Fibroblast of skin of right quadriceps (primary cell): ENCODE measurements around the gene LRRTM1.

Experiments used
- DNase-seq: peaks from one replicate; pipeline ENCODE4 v3.0.0-alpha.2; 2013

The LRRTM1 gene

GRCh38 chr2:80303909-80304837, at the start of gene LRRTM1:
Gene LRRTM1 (minus strand): TSS chr2:80304752. CDS start chr2:80303819, 933 bp downstream.
- DNase-seq: peak; percentile 3

GRCh38 chr2:80351231-80351630, 46.7 kb upstream of the LRRTM1 start:
- peak; percentile 57 for DNase-seq

- no peak for DNase-seq
These were observed 44.4 kb upstream of the LRRTM1 start for GRCh38 chr2:80348953-80349352.

- DNase-seq: no peak
These were observed 43.5 kb upstream of the LRRTM1 start for GRCh38 chr2:80348078-80348477.

- no peak for DNase-seq
These were observed 35.5 kb upstream of the LRRTM1 start for GRCh38 chr2:80340022-80340421.

GRCh38 chr2:80338794-80339193, 34.2 kb upstream of the LRRTM1 start:
- no peak for DNase-seq

- no peak for DNase-seq
These were observed 30.9 kb upstream of the LRRTM1 start for GRCh38 chr2:80335411-80335810.

- DNase-seq: no peak
These were observed 29.3 kb upstream of the LRRTM1 start for GRCh38 chr2:80333886-80334285.

- no peak for DNase-seq
These were observed 26.2 kb upstream of the LRRTM1 start for GRCh38 chr2:80330527-80331450.

GRCh38 chr2:80329491-80329890, 24.9 kb upstream of the LRRTM1 start:
- no peak for DNase-seq

- no peak for DNase-seq
These were observed 23.6 kb upstream of the LRRTM1 start for GRCh38 chr2:80328159-80328571.

- no peak for DNase-seq
These were observed 22.3 kb upstream of the LRRTM1 start for GRCh38 chr2:80326861-80327260.

- DNase-seq: peak; percentile 61
These were observed 21.7 kb upstream of the LRRTM1 start for GRCh38 chr2:80326214-80326613.

- no peak for DNase-seq
These were observed 20.0 kb upstream of the LRRTM1 start for GRCh38 chr2:80324525-80324924.

- DNase-seq: peak; percentile 26
These were observed 19.1 kb upstream of the LRRTM1 start for GRCh38 chr2:80323610-80324009.

- DNase-seq: no peak
These were observed 18.4 kb upstream of the LRRTM1 start for GRCh38 chr2:80322958-80323357.

GRCh38 chr2:80322311-80322920, 17.9 kb upstream of the LRRTM1 start:
- no peak for DNase-seq

- no peak for DNase-seq
These were observed 7.8 kb upstream of the LRRTM1 start for GRCh38 chr2:80312282-80312839.

- DNase-seq: no peak
These were observed 6.8 kb upstream of the LRRTM1 start for GRCh38 chr2:80311304-80311703.

GRCh38 chr2:80303006-80303908, 1.3 kb downstream of the LRRTM1 start:
- peak; percentile 2 for DNase-seq

GRCh38 chr2:80302314-80303005, 2.1 kb downstream of the LRRTM1 start:
- DNase-seq: no peak
